Measurements from ENCODE around the gene TMEM263.

DNA sequence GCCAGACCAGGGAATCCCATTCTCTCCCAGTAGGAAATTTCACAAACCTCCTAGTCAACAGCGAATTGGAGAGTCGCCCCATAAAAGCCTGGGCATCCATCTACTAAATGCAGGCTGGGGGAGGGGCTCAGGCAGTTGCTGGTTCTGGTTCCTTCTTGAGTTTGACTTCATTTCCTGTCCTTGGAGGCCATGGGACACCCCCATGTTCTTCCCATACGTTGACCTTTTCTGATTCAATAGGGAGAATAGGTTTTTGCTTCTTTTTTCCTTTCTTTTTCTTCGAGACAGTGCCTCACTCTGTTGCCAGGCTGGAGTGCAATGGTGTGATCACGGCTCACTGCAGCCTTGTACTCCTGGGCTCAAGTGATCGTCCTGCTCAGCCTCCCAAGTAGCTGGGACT lies 44.1 kb upstream of the TMEM263 start:
- no peak for TF ChIP-seq CTCF (IDR thresholded peaks at IDR 0.05)
- no peak for TF ChIP-seq EP300 (IDR thresholded peaks at IDR 0.05)
- TF ChIP-seq POLR2A (IDR thresholded peaks at IDR 0.05), result no peak

All from ovary (tissue), 3 donors.